GM23338 (cell line): ENCODE data around the gene MICA.

Experiments
- CTCF ChIP-seq, 2 experiments: fragments of 200-600 bp in 1 of 2; sonication (generic) in 1 of 2; conservative IDR thresholded peaks; 2 replicates each; pipeline versions ENCODE4 v1.5.1 to v1.6.1; 2016 to 2017; ENCODE audit warnings: antibody characterized with exemption in 2 of 2, low read depth in 2 of 2, mild to moderate bottlenecking in 2 of 2, moderate library complexity in 1 of 2
- EZH2 ChIP-seq: fragments of 200-600 bp; sonication (generic); IDR thresholded peaks from one replicate; pipeline ENCODE4 v1.8.0; 2017; ENCODE audit warnings: antibody characterized with exemption, mild to moderate bottlenecking, low read depth; ENCODE audit not compliant: unreplicated experiment
- EZH2phosphoT487 ChIP-seq: fragments of 200-600 bp; sonication (generic); IDR thresholded peaks from one replicate; pipeline ENCODE4 v1.8.1; 2018; ENCODE audit warnings: antibody characterized with exemption; ENCODE audit not compliant: unreplicated experiment
- POLR2AphosphoS5 ChIP-seq: IDR thresholded peaks from 2 replicates; pipeline ENCODE4 v1.6.1; 2016; ENCODE audit warnings: antibody characterized with exemption, low read depth

GRCh38 chr6:31462964-31463870 is 59.8 kb downstream of the MICA start:
- no peak for TF ChIP-seq CTCF (conservative IDR thresholded peaks at IDR 0.05; ENCODE audit: low read depth in 2 of 2)
- no peak for TF ChIP-seq EZH2
- TF ChIP-seq POLR2AphosphoS5 = peak; percentile 89
- no peak for TF ChIP-seq EZH2phosphoT487
